Fibroblast of skin of left quadriceps (primary cell): ENCODE measurements around the gene ZNF582.
"Not testable (repeated sequence)": the region's sequence is repeated elsewhere in the genome, so short reads cannot be mapped to it uniquely, and the experiment has no call there.

Experiments
- DNase-seq, 2 experiments: peaks; one replicate each; pipeline ENCODE4 v3.0.0-alpha.2; 2013; ENCODE audit warnings: low read depth in 2 of 2

Gene ZNF582

GRCh38 chr19:56351208-56351607, 42.1 kb downstream of the ZNF582 start:
- no peak for DNase-seq

- DNase-seq = peak; percentile 9 to 20
Measured at GRCh38 chr19:56350416-56351045, 42.8 kb downstream of the ZNF582 start.

- no peak for DNase-seq
Measured at GRCh38 chr19:56348289-56348877, 45.0 kb downstream of the ZNF582 start.

GRCh38 chr19:56347163-56347778, 46.1 kb downstream of the ZNF582 start:
- DNase-seq = no peak

GRCh38 chr19:56341948-56342347, 51.4 kb downstream of the ZNF582 start:
- no peak for DNase-seq

GRCh38 chr19:56339031-56339430, 54.3 kb downstream of the ZNF582 start:
- not testable (repeated sequence) for DNase-seq

- DNase-seq = not testable (repeated sequence)
Measured at GRCh38 chr19:56337077-56337476, 56.3 kb downstream of the ZNF582 start.

- not testable (repeated sequence) for DNase-seq
Measured at GRCh38 chr19:56335371-56335770, 58.0 kb downstream of the ZNF582 start.

GRCh38 chr19:56333506-56333905, 59.8 kb downstream of the ZNF582 start:
- DNase-seq = peak in 1 of 2 experiments; percentile 20
